ENCODE results near the gene ZBED6.

- TF ChIP-seq CTCF (IDR thresholded peaks at IDR 0.05; ENCODE audit: low read depth, low read length) (no peak), EZH2phosphoT487 (IDR thresholded peaks at IDR 0.05; ENCODE audit: low read depth) (no peak)
These were observed 30.2 kb upstream of the ZBED6 start, which contains the start of gene LAX1 for GRCh38 chr1:203765029-203765837.
